ENCODE data around the gene RAB40C.

RAB40C gene

DNA sequence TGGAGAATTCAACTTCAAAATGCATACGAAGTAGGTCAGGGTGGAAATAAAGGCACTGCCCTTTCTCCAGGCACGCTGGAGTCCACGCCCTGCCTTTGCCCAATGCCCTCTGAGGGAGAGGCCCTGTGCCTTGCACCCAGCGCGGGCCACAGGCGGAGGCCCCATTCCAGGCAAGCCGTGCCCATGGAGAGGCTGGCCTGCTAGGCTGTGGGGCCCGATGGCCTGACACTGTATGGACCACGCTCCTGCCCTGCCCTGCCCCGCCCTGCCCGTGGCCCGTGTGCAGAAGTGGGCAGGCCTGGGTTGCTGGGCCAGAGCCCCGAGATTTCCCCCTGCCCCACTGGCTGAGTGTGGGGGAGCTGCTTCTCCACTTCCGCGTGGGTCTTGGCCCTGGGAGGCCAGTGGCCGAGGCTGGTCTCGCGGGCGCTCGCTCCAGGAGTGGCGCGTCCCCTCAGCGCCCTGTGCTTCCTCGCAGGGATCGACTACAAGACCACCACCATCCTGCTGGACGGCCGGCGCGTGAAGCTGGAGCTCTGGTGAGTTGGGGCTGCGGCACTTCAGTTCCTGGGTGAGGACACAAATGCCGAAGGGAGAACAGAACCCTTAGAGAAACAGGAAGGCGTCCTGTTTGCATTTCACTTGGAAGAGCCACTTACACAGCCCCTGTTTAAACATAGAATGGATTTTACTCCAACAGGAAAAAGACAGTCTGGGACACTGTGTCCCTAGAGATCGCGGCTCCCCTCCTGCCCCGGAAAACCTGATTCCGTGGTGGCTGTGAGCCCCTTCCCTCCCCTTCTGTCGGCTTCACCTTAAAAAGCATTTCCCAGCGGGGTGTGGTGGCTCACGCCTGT lies 27.1 kb downstream of the RAB40C start:
- DNase-seq (ENCODE audit: low read depth, low spot score) = no peak
- no peaks in the 10 kb centered on the region for H3K9me3 ChIP-seq (ENCODE audit: control insufficient read depth, insufficient read depth, low read length)

GRCh38 chr16:617855-618254 lies 28.0 kb downstream of the RAB40C start:
- WGBS (ENCODE audit: insufficient coverage, insufficient read length) = no CpG with 5 or more reads among the region's 16 CpGs

More for the DNA sequence above, 27.1 kb downstream of the RAB40C start:
- H3K27ac ChIP-seq (ENCODE audit: low read length) = no peak overlapping the region
- H3K27me3 ChIP-seq (ENCODE audit: control insufficient read depth, insufficient read depth, low read length) = no peaks in the 10 kb centered on the region
- H3K36me3 ChIP-seq (ENCODE audit: control insufficient read depth, insufficient read depth, low read length) = peaks cover 2% of the 10 kb centered on the region; the same call in 1 of the 2 replicates
- H3K4me3 ChIP-seq (ENCODE audit: low read length) = no peak overlapping the region
- no peaks in the 10 kb centered on the region for H3K4me1 ChIP-seq (ENCODE audit: control insufficient read depth, insufficient read depth, low read length)
- no CpG with 5 or more reads among the region's 39 CpGs for WGBS (ENCODE audit: insufficient coverage, insufficient read length)

DNA sequence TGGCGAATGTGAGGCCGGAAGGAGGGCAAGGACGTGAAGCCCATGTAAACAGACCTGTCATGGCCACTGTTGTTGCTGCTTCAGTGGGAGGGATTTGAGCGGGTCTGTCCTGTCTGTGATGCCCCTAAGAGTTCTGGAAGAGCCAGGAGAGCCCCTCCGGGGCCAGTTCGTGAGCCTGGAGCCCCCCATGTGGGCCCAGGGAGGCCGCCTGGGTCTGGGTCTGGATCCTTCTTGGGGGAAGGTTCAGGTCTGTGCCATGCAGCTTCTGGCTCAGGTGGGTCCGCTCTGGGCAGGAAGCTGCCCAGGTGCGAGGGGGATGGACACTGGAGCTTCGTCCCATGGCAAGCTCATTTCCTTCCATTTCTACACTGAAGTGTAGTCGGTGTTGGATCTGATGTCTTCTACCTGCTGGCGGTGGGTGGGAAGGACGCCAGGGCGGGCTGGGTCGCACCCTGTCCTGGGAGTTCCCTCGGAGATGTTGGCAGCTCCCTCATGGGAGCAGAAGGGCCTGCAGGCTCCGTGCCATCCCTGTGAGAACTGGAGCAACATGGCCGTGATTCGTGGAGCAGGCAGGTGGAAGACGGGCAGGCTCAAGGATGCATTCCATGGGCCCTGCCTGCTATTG lies 29.7 kb downstream of the RAB40C start:
- H3K9me3 ChIP-seq (ENCODE audit: control insufficient read depth, insufficient read depth, low read length) = no peaks in the 10 kb centered on the region
- no CpG with 5 or more reads among the region's 20 CpGs for WGBS (ENCODE audit: insufficient coverage, insufficient read length)

More at GRCh38 chr16:617855-618254, 28.0 kb downstream of the RAB40C start:
- Histone ChIP-seq H3K36me3 (ENCODE audit: control insufficient read depth, insufficient read depth, low read length) (peaks cover 2% of the 10 kb centered on the region; the same call in 1 of the 2 replicates), H3K9me3 (ENCODE audit: control insufficient read depth, insufficient read depth, low read length) (no peaks in the 10 kb centered on the region), H3K4me1 (ENCODE audit: control insufficient read depth, insufficient read depth, low read length) (no peaks in the 10 kb centered on the region), H3K27ac (ENCODE audit: low read length) (no peak overlapping the region), H3K27me3 (ENCODE audit: control insufficient read depth, insufficient read depth, low read length) (no peaks in the 10 kb centered on the region), H3K4me3 (ENCODE audit: low read length) (no peak overlapping the region)
- no peak for DNase-seq (ENCODE audit: low read depth, low spot score)

GRCh38 chr16:620700-621525 lies 31.0 kb downstream of the RAB40C start:
- Histone ChIP-seq H3K27ac (ENCODE audit: low read length) (no peak overlapping the region), H3K9me3 (ENCODE audit: control insufficient read depth, insufficient read depth, low read length) (no peaks in the 10 kb centered on the region), H3K27me3 (ENCODE audit: control insufficient read depth, insufficient read depth, low read length) (no peaks in the 10 kb centered on the region), H3K4me1 (ENCODE audit: control insufficient read depth, insufficient read depth, low read length) (no peaks in the 10 kb centered on the region), H3K4me3 (ENCODE audit: low read length) (no peak overlapping the region), H3K36me3 (ENCODE audit: control insufficient read depth, insufficient read depth, low read length) (no peaks in the 10 kb centered on the region)
- no CpG with 5 or more reads among the region's 41 CpGs for WGBS (ENCODE audit: insufficient coverage, insufficient read length)
- no peak for DNase-seq (ENCODE audit: low read depth, low spot score)

More for the DNA sequence above, 29.7 kb downstream of the RAB40C start:
- DNase-seq (ENCODE audit: low read depth, low spot score) = no peak
- Histone ChIP-seq H3K36me3 (ENCODE audit: control insufficient read depth, insufficient read depth, low read length) (0 out of 2 replicates have a peak, but pooled peaks cover 1% of the 10 kb centered on the region), H3K27me3 (ENCODE audit: control insufficient read depth, insufficient read depth, low read length) (no peaks in the 10 kb centered on the region), H3K4me3 (ENCODE audit: low read length) (no peak overlapping the region), H3K27ac (ENCODE audit: low read length) (no peak overlapping the region), H3K4me1 (ENCODE audit: control insufficient read depth, insufficient read depth, low read length) (no peaks in the 10 kb centered on the region)

GRCh38 chr16:621526-622105 lies 31.8 kb downstream of the RAB40C start:
- Histone ChIP-seq H3K9me3 (ENCODE audit: control insufficient read depth, insufficient read depth, low read length) (no peaks in the 10 kb centered on the region), H3K4me1 (ENCODE audit: control insufficient read depth, insufficient read depth, low read length) (no peaks in the 10 kb centered on the region), H3K27ac (ENCODE audit: low read length) (no peak overlapping the region), H3K36me3 (ENCODE audit: control insufficient read depth, insufficient read depth, low read length) (no peaks in the 10 kb centered on the region), H3K27me3 (ENCODE audit: control insufficient read depth, insufficient read depth, low read length) (no peaks in the 10 kb centered on the region), H3K4me3 (ENCODE audit: low read length) (no peak overlapping the region)
- DNase-seq (ENCODE audit: low read depth, low spot score) = no peak
- no CpG with 5 or more reads among the region's 21 CpGs for WGBS (ENCODE audit: insufficient coverage, insufficient read length)

DNA sequence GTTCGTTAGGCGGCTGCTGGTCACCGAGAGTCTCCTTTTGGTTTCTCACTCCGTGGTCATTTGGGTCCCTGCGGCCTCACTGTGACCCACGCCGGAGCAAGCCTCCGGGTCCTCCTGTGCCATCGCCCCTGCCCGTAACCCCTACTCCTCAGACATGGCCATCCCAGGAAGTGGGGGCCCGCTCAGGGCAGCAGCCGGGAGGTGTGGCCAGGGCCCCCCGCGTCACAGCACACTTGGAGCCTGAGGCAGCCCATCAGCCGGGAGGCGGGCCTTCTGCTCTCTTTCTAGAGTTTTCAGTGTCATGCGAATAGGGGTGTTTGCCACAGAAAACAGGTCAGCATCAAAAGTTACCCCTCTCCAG lies 33.0 kb downstream of the RAB40C start:
- Histone ChIP-seq H3K27me3 (ENCODE audit: control insufficient read depth, insufficient read depth, low read length) (no peaks in the 10 kb centered on the region), H3K9me3 (ENCODE audit: control insufficient read depth, insufficient read depth, low read length) (no peaks in the 10 kb centered on the region), H3K4me1 (ENCODE audit: control insufficient read depth, insufficient read depth, low read length) (peaks cover 3% of the 10 kb centered on the region; the same call in 1 of the 2 replicates), H3K36me3 (ENCODE audit: control insufficient read depth, insufficient read depth, low read length) (no peaks in the 10 kb centered on the region), H3K4me3 (ENCODE audit: low read length) (no peak overlapping the region), H3K27ac (ENCODE audit: low read length) (no peak overlapping the region)
- no peak for DNase-seq (ENCODE audit: low read depth, low spot score)
- WGBS (ENCODE audit: insufficient coverage, insufficient read length) = no CpG with 5 or more reads among the region's 17 CpGs

DNA sequence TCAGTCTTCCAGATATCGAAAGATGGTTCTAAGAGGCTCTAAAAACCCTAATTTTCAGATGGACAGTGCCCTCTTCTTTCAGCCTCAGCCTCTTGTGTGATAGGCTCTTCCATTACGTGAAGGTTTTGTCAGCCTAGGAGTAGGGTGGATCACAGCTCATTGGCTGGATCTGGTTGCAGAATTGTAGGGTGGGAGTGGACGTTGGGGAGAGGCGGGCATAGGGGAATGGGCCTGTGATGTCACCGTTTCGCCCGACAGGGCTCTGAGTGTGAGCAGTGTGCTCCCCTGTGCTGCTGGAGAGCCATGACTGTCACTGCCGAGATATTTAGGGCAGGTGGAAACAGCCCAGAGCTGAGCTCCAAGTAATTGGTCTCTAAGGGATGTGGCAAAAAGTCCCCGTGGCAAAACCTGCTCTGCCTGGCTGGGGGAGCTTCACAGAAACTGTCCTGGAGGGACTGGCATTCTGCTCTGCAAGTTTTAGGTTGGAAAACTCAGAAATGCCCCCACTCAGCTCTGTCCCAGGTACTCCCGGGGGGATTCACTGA lies 34.7 kb downstream of the RAB40C start:
- no peak for DNase-seq (ENCODE audit: low read depth, low spot score)
- Histone ChIP-seq H3K9me3 (ENCODE audit: control insufficient read depth, insufficient read depth, low read length) (no peaks in the 10 kb centered on the region), H3K36me3 (ENCODE audit: control insufficient read depth, insufficient read depth, low read length) (0 out of 2 replicates have a peak, but pooled peaks cover 2% of the 10 kb centered on the region), H3K27me3 (ENCODE audit: control insufficient read depth, insufficient read depth, low read length) (no peaks in the 10 kb centered on the region), H3K27ac (ENCODE audit: low read length) (no peak overlapping the region), H3K4me1 (ENCODE audit: control insufficient read depth, insufficient read depth, low read length) (peaks cover 5% of the 10 kb centered on the region), H3K4me3 (ENCODE audit: low read length) (no peak overlapping the region)
- no CpG with 5 or more reads among the region's 10 CpGs for WGBS (ENCODE audit: insufficient coverage, insufficient read length)

DNA sequence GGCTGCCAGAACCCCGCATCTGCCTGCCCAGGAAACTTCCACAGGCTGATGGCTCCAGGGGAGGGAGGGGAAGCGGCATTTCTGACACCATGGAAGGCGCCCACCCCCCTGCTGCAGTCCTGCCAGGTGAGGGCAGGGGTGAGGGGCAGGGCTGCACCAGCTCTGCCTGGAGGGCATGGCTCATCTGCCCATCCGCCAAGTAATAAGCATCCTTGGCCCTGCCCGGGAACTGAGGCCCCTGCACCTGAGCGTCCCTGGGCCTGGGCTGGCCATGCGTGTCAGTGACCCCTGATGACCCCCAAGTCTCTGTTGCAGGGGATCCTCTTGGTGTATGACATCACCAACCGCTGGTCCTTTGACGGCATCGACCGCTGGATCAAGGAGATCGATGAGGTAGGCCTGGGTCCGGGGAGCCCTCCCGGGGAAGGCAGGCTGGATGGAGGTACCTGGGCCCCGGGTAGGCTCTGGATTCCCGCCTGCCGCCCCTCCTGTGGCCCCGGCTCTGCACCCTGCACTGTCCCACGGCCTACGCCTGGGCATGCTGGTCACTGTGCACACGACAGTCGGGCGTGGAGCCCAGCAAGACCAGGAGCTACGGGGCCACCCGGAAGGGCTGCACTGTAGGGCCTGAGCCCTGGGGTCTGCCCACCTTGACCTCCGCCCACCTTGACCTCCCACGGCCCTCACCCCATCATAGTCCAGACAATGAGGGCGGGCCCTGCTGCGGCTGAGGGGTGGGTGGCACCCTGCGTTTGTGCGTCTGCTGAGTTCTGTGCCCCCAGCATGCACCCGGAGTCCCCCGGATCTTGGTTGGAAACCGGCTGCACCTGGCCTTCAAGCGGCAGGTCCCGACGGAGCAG lies 35.5 kb downstream of the RAB40C start:
- DNase-seq (ENCODE audit: low read depth, low spot score) = no peak
- no peak overlapping the region for H3K27ac ChIP-seq (ENCODE audit: low read length)
- H3K4me1 ChIP-seq (ENCODE audit: control insufficient read depth, insufficient read depth, low read length) = peaks cover 11% of the 10 kb centered on the region
- no peaks in the 10 kb centered on the region for H3K27me3 ChIP-seq (ENCODE audit: control insufficient read depth, insufficient read depth, low read length)
- no peaks in the 10 kb centered on the region for H3K9me3 ChIP-seq (ENCODE audit: control insufficient read depth, insufficient read depth, low read length)
- no CpG with 5 or more reads among the region's 37 CpGs for WGBS (ENCODE audit: insufficient coverage, insufficient read length)
- 0 out of 2 replicates have a peak, but pooled peaks cover 2% of the 10 kb centered on the region for H3K36me3 ChIP-seq (ENCODE audit: control insufficient read depth, insufficient read depth, low read length)
- H3K4me3 ChIP-seq (ENCODE audit: low read length) = no peak overlapping the region

DNA sequence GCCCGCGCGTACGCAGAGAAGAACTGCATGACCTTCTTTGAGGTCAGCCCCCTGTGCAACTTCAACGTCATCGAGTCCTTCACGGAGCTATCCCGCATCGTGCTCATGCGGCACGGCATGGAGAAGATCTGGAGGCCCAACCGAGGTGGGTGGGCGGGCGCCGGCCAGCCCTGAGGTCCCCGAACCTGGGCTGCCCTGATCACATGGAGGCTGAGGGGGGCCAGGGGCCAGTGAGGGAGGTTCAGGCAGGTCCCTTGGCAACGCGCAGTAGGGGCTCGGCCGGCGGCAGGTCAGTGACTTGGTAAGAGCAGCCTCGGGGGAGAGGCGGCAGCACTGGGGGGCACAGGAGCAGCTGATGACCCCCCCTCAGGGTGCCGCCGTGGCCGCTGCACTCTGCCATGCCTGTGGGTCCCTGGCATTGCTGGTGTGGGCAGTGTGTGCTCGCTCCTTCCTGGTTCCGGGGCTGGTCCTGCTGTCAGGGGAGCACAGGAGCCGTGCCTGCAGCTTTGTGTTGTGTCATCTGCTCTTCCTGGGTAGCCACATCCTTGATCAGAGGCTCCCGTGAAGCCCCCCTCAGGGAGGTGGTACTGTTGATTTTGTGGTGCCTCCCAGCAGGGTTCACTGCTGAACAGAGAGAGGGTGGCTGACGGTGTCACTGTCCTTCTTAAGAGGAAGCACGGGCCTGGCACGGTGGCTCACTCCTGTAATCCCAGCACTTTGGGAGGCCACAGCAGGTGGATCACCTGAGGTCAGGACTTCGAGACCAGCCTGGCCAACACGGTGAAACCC lies 36.3 kb downstream of the RAB40C start:
- WGBS (ENCODE audit: insufficient coverage, insufficient read length) = no CpG with 5 or more reads among the region's 35 CpGs
- Histone ChIP-seq H3K27me3 (ENCODE audit: control insufficient read depth, insufficient read depth, low read length) (no peaks in the 10 kb centered on the region), H3K4me3 (ENCODE audit: low read length) (no peak overlapping the region), H3K27ac (ENCODE audit: low read length) (no peak overlapping the region), H3K36me3 (ENCODE audit: control insufficient read depth, insufficient read depth, low read length) (0 out of 2 replicates have a peak, but pooled peaks cover 2% of the 10 kb centered on the region), H3K9me3 (ENCODE audit: control insufficient read depth, insufficient read depth, low read length) (no peaks in the 10 kb centered on the region), H3K4me1 (ENCODE audit: control insufficient read depth, insufficient read depth, low read length) (peaks cover 12% of the 10 kb centered on the region)
- DNase-seq (ENCODE audit: low read depth, low spot score) = no peak
